Nephron (organoid): ENCODE data around the gene BRSK2.
"Not testable (repeated sequence)": the region's sequence is repeated elsewhere in the genome, so short reads cannot be mapped to it uniquely, and the experiment has no call there.

Experiments
- H3K27ac Mint-ChIP-seq, 3 experiments: 2 replicates each; pipeline ENCODE4 v1.8.0; 2020; ENCODE audit warnings: mixed read lengths in 3 of 3, mild to moderate bottlenecking in 2 of 3, moderate library complexity in 1 of 3
- H3K27me3 Mint-ChIP-seq: 2 replicates; pipeline ENCODE4 v1.8.0; 2021; ENCODE audit warnings: low read depth, mild to moderate bottlenecking, moderate library complexity, mixed read lengths
- H3K36me3 Mint-ChIP-seq: 2 replicates; pipeline ENCODE4 v1.8.0; 2020; ENCODE audit warnings: low read depth, mixed read lengths
- H3K4me1 Mint-ChIP-seq: 2 replicates; pipeline ENCODE4 v1.8.0; 2020; ENCODE audit warnings: mixed read lengths
- H3K4me3 Mint-ChIP-seq, 3 experiments: 2 replicates each; pipeline ENCODE4 v1.8.0; 2020; ENCODE audit warnings: mild to moderate bottlenecking in 3 of 3, mixed read lengths in 3 of 3, moderate library complexity in 2 of 3
- H3K9me3 Mint-ChIP-seq: 2 replicates; pipeline ENCODE4 v1.8.0; 2020; ENCODE audit warnings: mixed read lengths
- CTCF ChIP-seq, 3 experiments: fragments of 200-600 bp; sonication (generic); IDR thresholded peaks; one replicate each; pipeline ENCODE4 v1.5.0; 2021; ENCODE audit warnings: antibody characterized with exemption in 3 of 3; ENCODE audit not compliant: unreplicated experiment in 3 of 3

The BRSK2 gene

GRCh38 chr11:1407668-1408067, 17.9 kb downstream of the BRSK2 start:
- H3K4me3 Mint-ChIP-seq, result no peak overlapping the region

GRCh38 chr11:1408346-1408745, 18.6 kb downstream of the BRSK2 start:
- Mint-ChIP-seq H3K4me1 (peaks cover 8% of the 10 kb centered on the region), H3K9me3 (no peaks in the 10 kb centered on the region), H3K27ac (peak overlapping the region in 2 of 3 experiments; percentile 8 to 39)

More at GRCh38 chr11:1407668-1408067, 17.9 kb downstream of the BRSK2 start:
- H3K27me3 Mint-ChIP-seq, result peaks cover 18% of the 10 kb centered on the region
- no peaks in the 10 kb centered on the region for H3K36me3 Mint-ChIP-seq
- no peak for TF ChIP-seq CTCF (IDR thresholded peaks at IDR 0.05; ENCODE audit: unreplicated experiment in 3 of 3)
- no peaks in the 10 kb centered on the region for H3K9me3 Mint-ChIP-seq
- no peak overlapping the region for H3K27ac Mint-ChIP-seq
- H3K4me1 Mint-ChIP-seq, result peaks cover 8% of the 10 kb centered on the region

GRCh38 chr11:1409108-1409851, 19.5 kb downstream of the BRSK2 start:
- Mint-ChIP-seq H3K4me1 (peaks cover 14% of the 10 kb centered on the region), H3K27me3 (peaks cover 18% of the 10 kb centered on the region), H3K4me3 (peak overlapping the region in 1 of 3 experiments; percentile 57), H3K27ac (peak overlapping the region in 1 of 3 experiments; percentile 53), H3K36me3 (no peaks in the 10 kb centered on the region), H3K9me3 (peaks cover 4% of the 10 kb centered on the region)
- TF ChIP-seq CTCF (IDR thresholded peaks at IDR 0.05; ENCODE audit: unreplicated experiment in 3 of 3), result no peak

More at GRCh38 chr11:1408346-1408745, 18.6 kb downstream of the BRSK2 start:
- Mint-ChIP-seq H3K27me3 (peaks cover 18% of the 10 kb centered on the region), H3K4me3 (no peak overlapping the region), H3K36me3 (no peaks in the 10 kb centered on the region)
- TF ChIP-seq CTCF (IDR thresholded peaks at IDR 0.05; ENCODE audit: unreplicated experiment in 3 of 3), result no peak

- Mint-ChIP-seq H3K4me1 (peaks cover 14% of the 10 kb centered on the region), H3K27me3 (peaks cover 18% of the 10 kb centered on the region), H3K4me3 (peak overlapping the region in 1 of 3 experiments; percentile 57), H3K27ac (peak overlapping the region in 1 of 3 experiments; percentile 53)
- H3K9me3 Mint-ChIP-seq, H3K36me3 Mint-ChIP-seq: not testable (repeated sequence)
Observed at GRCh38 chr11:1409852-1410125, 20.1 kb downstream of the BRSK2 start.

- Mint-ChIP-seq H3K9me3 (peaks cover 8% of the 10 kb centered on the region), H3K27ac (peak overlapping the region in 2 of 3 experiments; percentile 67 to 77), H3K4me3 (peak overlapping the region in 1 of 3 experiments; percentile 40), H3K36me3 (no peaks in the 10 kb centered on the region), H3K27me3 (peaks cover 18% of the 10 kb centered on the region), H3K4me1 (peaks cover 14% of the 10 kb centered on the region)
- TF ChIP-seq CTCF (IDR thresholded peaks at IDR 0.05; ENCODE audit: unreplicated experiment in 3 of 3), result no peak
Observed at GRCh38 chr11:1410366-1411291, 20.9 kb downstream of the BRSK2 start.

- TF ChIP-seq CTCF (IDR thresholded peaks at IDR 0.05; ENCODE audit: unreplicated experiment in 3 of 3), result no peak
- no peak overlapping the region for H3K4me3 Mint-ChIP-seq
Observed at GRCh38 chr11:1411301-1411700, 21.6 kb downstream of the BRSK2 start.

GRCh38 chr11:1411739-1412138, 22.0 kb downstream of the BRSK2 start:
- H3K27me3 Mint-ChIP-seq, result peaks cover 11% of the 10 kb centered on the region
- H3K36me3 Mint-ChIP-seq, result not testable (repeated sequence)

More at GRCh38 chr11:1411301-1411700, 21.6 kb downstream of the BRSK2 start:
- no peaks in the 10 kb centered on the region for H3K36me3 Mint-ChIP-seq
- peaks cover 14% of the 10 kb centered on the region for H3K27me3 Mint-ChIP-seq
- peak overlapping the region in 2 of 3 experiments; percentile 67 to 77 for H3K27ac Mint-ChIP-seq
- H3K4me1 Mint-ChIP-seq, result peaks cover 14% of the 10 kb centered on the region
- peaks cover 15% of the 10 kb centered on the region for H3K9me3 Mint-ChIP-seq

More at GRCh38 chr11:1411739-1412138, 22.0 kb downstream of the BRSK2 start:
- H3K27ac Mint-ChIP-seq, H3K4me3 Mint-ChIP-seq: not testable (repeated sequence)
- H3K9me3 Mint-ChIP-seq, result peaks cover 18% of the 10 kb centered on the region
- H3K4me1 Mint-ChIP-seq, result peaks cover 14% of the 10 kb centered on the region
